HCT116 (cell line): ENCODE results near the gene NMD3.

Source experiments
- ATF3 ChIP-seq: IDR thresholded peaks from 2 replicates; pipeline ENCODE4 v1.6.1; 2012
- CTCF ChIP-seq, 3 experiments: fragments of 200-600 bp in 1 of 3; sonication (generic) in 1 of 3; IDR thresholded peaks in 2 of 3; conservative IDR thresholded peaks in 1 of 3; 2 replicates each; pipeline ENCODE4 v1.5.1; 2012 to 2017; ENCODE audit warnings: low read depth in 2 of 3, low read length in 2 of 3, antibody characterized with exemption in 1 of 3, borderline replicate concordance in 1 of 3, control low read depth in 1 of 3, mild to moderate bottlenecking in 1 of 3, mixed read lengths in 1 of 3, mixed run types in 1 of 3, moderate library complexity in 1 of 3; ENCODE audit not compliant: insufficient read depth in 1 of 3
- FOSL1 ChIP-seq: IDR thresholded peaks from 2 replicates; pipeline ENCODE4 v1.6.1; 2012; ENCODE audit warnings: low read depth
- JUND ChIP-seq: IDR thresholded peaks from 2 replicates; pipeline ENCODE4 v1.6.1; 2012
- MAX ChIP-seq: IDR thresholded peaks from 2 replicates; pipeline ENCODE4 v1.6.1; 2012
- POLR2A ChIP-seq: IDR thresholded peaks from 2 replicates; pipeline ENCODE4 v1.7.0; 2011; ENCODE audit warnings: borderline replicate concordance; ENCODE audit not compliant: insufficient read depth, insufficient read length; ENCODE audit errors: extremely low read depth
- POLR2AphosphoS5 ChIP-seq: IDR thresholded peaks from 2 replicates; pipeline ENCODE4 v1.6.1; 2011; ENCODE audit warnings: mild to moderate bottlenecking, low read depth, low read length, moderate library complexity
- REST ChIP-seq: IDR thresholded peaks from 2 replicates; pipeline ENCODE4 v1.6.1; 2012; ENCODE audit warnings: low read depth
- SP1 ChIP-seq: IDR thresholded peaks from 2 replicates; pipeline ENCODE4 v1.6.1; 2012; ENCODE audit warnings: low read depth
- SRF ChIP-seq: IDR thresholded peaks from 2 replicates; pipeline ENCODE4 v1.6.1; 2012; ENCODE audit warnings: low read depth
- TCF7L2 ChIP-seq: IDR thresholded peaks from 2 replicates; pipeline ENCODE4 v1.7.0; 2011; ENCODE audit warnings: borderline replicate concordance, inconsistent platforms; ENCODE audit not compliant: insufficient read depth, insufficient read length; ENCODE audit errors: extremely low read depth
- ZBTB33 ChIP-seq: IDR thresholded peaks from 2 replicates; pipeline ENCODE4 v1.6.1; 2011; ENCODE audit warnings: mild to moderate bottlenecking, low read length, moderate library complexity; ENCODE audit not compliant: insufficient replicate concordance; ENCODE audit errors: extremely low read depth
- ZFX ChIP-seq: fragments of 450-650 bp; IDR thresholded peaks from 2 replicates; pipeline ENCODE4 v1.6.1; 2017
- ZNF274 ChIP-seq: fragments of 200-500 bp; sonication (Bioruptor generic); IDR thresholded peaks from 2 replicates; pipeline ENCODE4 v1.6.1; 2014; ENCODE audit warnings: mild to moderate bottlenecking, low read depth, low read length, inconsistent platforms

- TF ChIP-seq ATF3 (no peak), JUND (no peak), ZBTB33 (no peak), CTCF (IDR thresholded peaks at IDR 0.05 in 2 of 3, conservative IDR thresholded peaks at IDR 0.05 in 1 of 3; ENCODE audit: borderline replicate concordance in 1 of 3, insufficient read depth in 1 of 3, low read depth in 2 of 3, low read length in 2 of 3) (no peak), ZNF274 (no peak), FOSL1 (no peak), REST (no peak), POLR2A (no peak), TCF7L2 (no peak), ZFX (no peak), POLR2AphosphoS5 (no peak), SRF (no peak), MAX (no peak), SP1 (no peak)
These were observed 1.6 kb upstream of the NMD3 start for GRCh38 chr3:161219495-161219894.
